GM21723 (cell line): ENCODE measurements around the gene TELO2.
"Not testable (repeated sequence)": the region's sequence is repeated elsewhere in the genome, so short reads cannot be mapped to it uniquely, and the experiment has no call there.

ENCODE experiments used
- ATAC-seq: cut with Tn5 transposase; IDR thresholded peaks from one replicate; pipeline ENCODE4 v1.9.1; 2021; ENCODE audit warnings: mild to moderate bottlenecking, moderate library complexity; ENCODE audit not compliant: unreplicated experiment

Gene TELO2

DNA sequence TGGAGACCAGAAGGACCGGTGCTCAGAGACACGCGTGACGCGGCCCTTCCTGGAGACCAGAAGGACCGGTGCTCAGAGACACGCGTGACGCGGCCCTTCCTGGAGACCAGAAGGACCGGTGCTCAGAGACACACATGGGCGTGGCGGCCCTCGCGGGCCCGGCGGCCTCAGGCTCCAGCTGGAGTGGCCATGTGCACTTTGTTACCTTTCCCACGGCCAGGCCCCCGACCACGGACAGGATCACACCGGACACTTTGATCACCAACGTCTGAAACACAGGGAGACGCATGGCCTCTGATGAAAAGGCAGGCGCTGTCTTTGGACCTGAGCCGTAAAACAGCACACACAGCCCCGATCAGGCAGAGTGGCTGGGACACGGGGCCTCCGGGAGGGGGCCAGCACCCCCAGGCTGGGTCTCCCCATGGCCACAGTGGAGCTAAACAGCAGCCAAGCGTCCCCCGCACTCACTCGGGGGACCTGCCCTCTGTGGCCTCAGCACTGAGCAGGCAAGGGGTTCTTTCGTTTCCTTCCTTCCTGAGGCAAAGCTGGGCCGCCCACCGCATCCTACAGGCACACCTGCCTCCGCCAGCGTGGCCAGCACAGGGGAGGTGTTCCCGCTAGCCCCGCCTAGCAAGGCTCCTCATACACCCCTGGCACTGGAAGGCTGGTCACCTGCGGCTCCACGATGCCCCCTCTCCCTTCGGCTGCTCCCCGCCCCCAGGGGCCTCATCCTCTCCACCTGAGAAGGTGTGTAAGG lies 35.5 kb upstream of the TELO2 start:
- no peak for ATAC-seq

DNA sequence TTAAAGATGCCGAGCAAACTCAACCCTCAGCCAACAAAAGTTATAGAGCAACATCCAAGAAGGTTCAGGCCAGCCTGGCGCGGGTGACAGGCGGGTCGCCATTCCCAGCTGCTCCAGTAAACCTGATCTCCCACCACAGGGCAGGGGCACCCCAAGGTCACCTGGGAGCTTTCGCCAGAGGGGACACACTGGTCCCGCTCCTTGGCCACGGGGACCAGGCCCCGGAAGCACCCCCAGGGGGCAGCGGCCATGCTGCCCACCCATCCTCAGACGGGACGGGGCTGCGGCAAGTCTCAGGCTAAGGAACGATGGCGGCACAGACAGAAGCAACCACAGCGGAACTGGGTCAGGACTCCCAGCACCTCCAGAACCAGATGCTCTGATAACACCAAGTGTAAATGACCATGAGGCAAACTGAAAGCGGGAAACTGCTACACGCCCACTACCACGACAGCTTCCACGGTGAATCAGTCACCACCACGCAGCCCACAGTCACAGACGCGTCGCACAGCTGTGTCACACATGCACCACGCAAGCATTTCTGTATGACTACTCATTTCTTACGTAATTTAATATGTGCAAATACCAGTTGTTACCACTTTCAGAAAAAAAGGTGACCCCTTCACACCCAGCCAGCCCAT lies 34.7 kb upstream of the TELO2 start:
- ATAC-seq, result no peak

DNA sequence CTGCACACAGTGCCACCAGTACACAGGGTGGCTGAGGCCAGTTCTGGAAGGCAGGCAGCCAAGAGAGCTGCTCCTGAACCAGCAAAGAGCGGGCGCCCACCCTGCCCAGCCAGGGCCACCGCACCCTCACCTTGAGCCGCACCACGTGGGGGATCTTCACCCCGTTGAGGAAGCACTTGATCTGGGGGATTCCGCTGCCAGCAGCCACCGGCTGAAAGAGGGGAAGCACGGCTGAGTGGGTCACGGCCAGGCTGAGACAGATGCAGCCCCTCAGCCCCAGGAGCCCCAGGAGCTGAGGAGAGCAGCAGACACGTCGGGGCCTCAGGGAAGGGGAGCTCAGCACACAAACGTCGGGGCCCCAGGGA lies 34.2 kb upstream of the TELO2 start:
- ATAC-seq, result no peak

DNA sequence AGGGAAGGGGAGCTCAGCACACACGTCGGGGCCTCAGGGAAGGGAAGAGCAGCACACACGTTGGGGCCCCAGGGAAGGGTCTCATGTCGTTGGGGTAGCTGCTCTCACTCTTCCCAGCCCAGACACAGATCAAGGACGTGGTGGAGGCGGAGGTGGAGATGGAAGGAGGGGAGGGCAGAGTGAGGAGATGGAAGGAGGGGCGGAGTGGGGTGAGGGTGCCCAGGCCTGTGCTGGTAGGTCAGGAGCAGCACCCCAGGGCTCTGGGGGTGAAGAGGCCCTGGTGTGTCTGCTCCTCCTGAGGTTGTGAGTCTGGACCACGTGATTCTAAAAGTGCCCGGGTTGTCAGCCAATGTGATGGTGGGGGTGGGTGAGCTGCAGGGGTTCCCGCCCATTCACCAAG lies 33.2 kb upstream of the TELO2 start:
- ATAC-seq, result no peak

GRCh38 chr16:1460602-1461138 lies 32.5 kb upstream of the TELO2 start:
- ATAC-seq, result no peak

GRCh38 chr16:1461146-1461545 lies 32.0 kb upstream of the TELO2 start:
- no peak for ATAC-seq

- no peak for ATAC-seq
Observed at GRCh38 chr16:1464196-1464893, 28.8 kb upstream of the TELO2 start.

DNA sequence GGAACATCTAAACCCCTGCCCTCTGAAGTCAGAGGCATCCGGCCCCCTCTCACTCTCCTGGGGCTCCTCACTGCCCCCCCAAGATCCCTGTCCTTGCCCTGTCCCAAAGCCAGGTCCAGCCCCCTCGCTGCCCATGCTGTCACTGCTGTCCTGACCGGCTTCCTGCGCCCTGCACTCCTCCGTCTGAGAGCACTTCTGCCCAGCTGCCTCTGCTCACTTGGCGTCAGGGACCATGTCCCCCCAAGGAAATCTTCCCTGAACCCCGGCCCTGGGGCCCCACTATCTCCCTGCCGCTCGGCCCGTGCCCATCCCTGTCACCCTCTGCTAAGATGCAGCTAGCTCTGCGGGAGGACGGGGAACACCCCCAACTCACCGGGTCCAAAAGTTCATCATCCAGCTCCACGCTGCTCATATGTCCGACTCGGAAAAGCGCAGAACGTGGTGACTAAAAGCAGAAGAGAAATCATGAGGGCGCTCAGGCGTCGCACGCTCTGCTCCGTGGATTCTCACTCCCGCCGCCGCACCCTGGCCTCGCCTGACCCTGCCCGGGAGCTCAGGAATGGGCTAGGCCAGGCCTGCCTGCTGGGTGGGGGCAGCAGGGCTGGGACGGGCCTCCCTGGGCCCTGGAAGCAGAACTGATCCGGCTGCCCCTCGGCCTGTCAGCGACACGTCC lies 28.1 kb upstream of the TELO2 start:
- no peak for ATAC-seq

GRCh38 chr16:1465567-1465915 lies 27.6 kb upstream of the TELO2 start:
- ATAC-seq, result no peak

GRCh38 chr16:1466054-1466453 lies 27.1 kb upstream of the TELO2 start:
- no peak for ATAC-seq

- ATAC-seq, result no peak
Observed at GRCh38 chr16:1466968-1467521, 26.1 kb upstream of the TELO2 start.

- ATAC-seq, result no peak
Observed at GRCh38 chr16:1468426-1468810, 24.7 kb upstream of the TELO2 start.

DNA sequence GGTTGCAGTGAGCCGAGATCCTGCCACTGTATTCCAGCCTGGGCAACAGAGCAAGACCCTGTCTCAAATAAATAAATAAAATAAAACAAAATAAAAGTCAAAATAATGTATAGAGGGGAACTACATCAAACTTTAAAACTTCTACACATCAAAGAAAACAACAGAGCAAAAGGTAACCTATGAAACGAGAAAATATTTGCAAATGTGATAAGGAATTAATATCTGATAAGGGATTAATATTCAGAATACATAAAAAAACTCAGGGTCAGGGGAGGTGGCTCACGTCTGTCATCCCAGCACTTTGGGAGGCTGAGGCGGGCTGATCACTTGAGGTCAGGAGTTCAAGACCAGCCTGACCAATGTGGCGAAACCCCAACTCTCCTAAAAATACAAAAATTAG lies 24.0 kb upstream of the TELO2 start:
- not testable (repeated sequence) for ATAC-seq

- no peak for ATAC-seq
Observed at GRCh38 chr16:1469693-1470201, 23.4 kb upstream of the TELO2 start.

GRCh38 chr16:1470481-1471251 lies 22.5 kb upstream of the TELO2 start:
- ATAC-seq, result no peak

GRCh38 chr16:1471569-1472194 lies 21.5 kb upstream of the TELO2 start:
- no peak for ATAC-seq

DNA sequence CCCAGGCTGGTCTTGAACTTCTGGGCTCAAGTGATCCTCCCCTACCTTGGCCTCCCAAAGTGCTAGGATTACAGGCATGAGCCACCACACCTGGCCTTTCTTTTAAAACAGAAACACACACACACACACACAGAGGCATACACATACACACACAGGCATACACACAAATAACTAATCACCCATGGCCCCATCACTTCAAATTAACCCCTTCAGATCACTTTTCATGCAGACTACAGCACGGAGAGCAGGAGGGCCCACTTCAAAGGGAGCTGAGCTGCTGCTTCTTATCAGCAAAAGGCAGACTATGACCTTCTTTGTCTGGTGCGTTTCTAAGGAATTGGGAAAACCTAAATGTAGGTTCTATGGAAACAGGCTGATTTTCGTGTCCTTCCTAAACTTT lies 20.2 kb upstream of the TELO2 start:
- ATAC-seq, result no peak

DNA sequence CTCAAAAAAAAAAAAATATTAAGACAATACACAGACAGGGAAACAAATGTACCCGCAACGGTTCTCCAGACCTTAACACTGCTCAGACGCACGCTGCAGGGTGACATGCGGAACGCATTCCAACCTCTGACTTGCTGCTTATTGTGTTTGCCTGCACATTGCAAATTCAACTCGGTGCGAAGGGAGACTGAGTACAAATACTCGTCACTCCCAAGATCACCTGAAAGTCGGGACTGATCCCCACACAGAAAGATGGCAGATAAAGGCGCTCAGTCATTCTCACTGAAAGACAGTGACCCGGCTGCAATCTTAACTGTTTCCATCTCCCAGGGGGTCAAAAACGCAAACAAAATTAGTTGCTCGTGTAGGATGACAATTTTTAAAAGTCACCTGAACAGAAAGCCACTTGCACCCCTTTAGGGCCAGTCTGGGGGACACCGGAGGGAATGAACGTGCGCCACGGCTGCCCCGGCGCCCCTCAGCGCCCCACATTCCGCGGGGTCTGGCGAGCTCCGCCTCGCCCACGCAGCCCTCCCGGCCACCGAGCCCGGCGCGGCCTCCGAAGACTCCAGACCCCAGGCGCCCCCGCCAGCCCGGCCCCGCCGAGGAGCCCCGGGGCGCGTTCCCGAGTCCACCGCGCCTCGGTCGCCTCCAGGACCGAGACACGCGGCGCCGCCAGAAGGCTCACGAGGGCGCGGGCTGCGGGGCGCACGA lies 18.9 kb upstream of the TELO2 start:
- ATAC-seq, result peak; percentile 28
